MM.1S (cell line): ENCODE data around the gene VPS13C.

Experiments used
- DNase-seq: peaks from one replicate; pipeline ENCODE4 v3.0.0-alpha.2; 2015
- H2AFZ ChIP-seq: fragments of 300-600 bp; sonication (generic); 2 replicates; pipeline ENCODE4 v1.6.0; 2016; ENCODE audit warnings: antibody characterized with exemption, low read length
- H3F3A ChIP-seq: fragments of 300-600 bp; sonication (generic); 2 replicates; pipeline ENCODE4 v1.6.1; 2016; ENCODE audit warnings: mild to moderate bottlenecking, antibody characterized with exemption, low read length, moderate library complexity, mixed read lengths; ENCODE audit not compliant: insufficient read depth
- H3K27ac ChIP-seq: fragments of 300-600 bp; sonication (generic); 2 replicates; pipeline ENCODE4 v1.5.1; 2016; ENCODE audit warnings: mild to moderate bottlenecking, low read length
- H3K27me3 ChIP-seq: fragments of 300-600 bp; sonication (generic); replicated peaks from 2 replicates; pipeline ENCODE4 v1.6.0; 2016; ENCODE audit warnings: low read length; ENCODE audit not compliant: insufficient read depth
- H3K36me3 ChIP-seq: fragments of 300-600 bp; sonication (generic); replicated peaks from 2 replicates; pipeline ENCODE4 v1.6.1; 2016; ENCODE audit warnings: mild to moderate bottlenecking, low read length, mixed read lengths; ENCODE audit not compliant: insufficient read depth
- H3K4me1 ChIP-seq: fragments of 300-600 bp; sonication (generic); 2 replicates; pipeline ENCODE4 v1.6.1; 2016; ENCODE audit warnings: low read length, mixed read lengths
- H3K4me2 ChIP-seq: fragments of 300-600 bp; sonication (generic); 2 replicates; pipeline ENCODE4 v1.6.0; 2016; ENCODE audit warnings: low read depth, low read length
- H3K4me3 ChIP-seq: fragments of 300-600 bp; sonication (generic); 2 replicates; pipeline ENCODE4 v1.5.1; 2016; ENCODE audit warnings: low read length, mixed read lengths
- H3K79me2 ChIP-seq: fragments of 300-600 bp; sonication (generic); 2 replicates; pipeline ENCODE4 v1.6.1; 2016; ENCODE audit warnings: mixed run types, low read length, mixed read lengths
- H3K9ac ChIP-seq: fragments of 300-600 bp; sonication (generic); 2 replicates; pipeline ENCODE4 v1.6.1; 2016; ENCODE audit warnings: low read length, mixed read lengths
- H3K9me2 ChIP-seq: fragments of 300-600 bp; sonication (generic); replicated peaks from 2 replicates; pipeline ENCODE4 v1.6.1; 2016; ENCODE audit warnings: mild to moderate bottlenecking, low read length, mixed read lengths; ENCODE audit not compliant: insufficient read depth
- H3K9me3 ChIP-seq: fragments of 300-600 bp; sonication (generic); replicated peaks from 2 replicates; pipeline ENCODE4 v1.6.1; 2016; ENCODE audit warnings: mild to moderate bottlenecking, low read length, mixed read lengths; ENCODE audit not compliant: insufficient read depth
- H4K20me1 ChIP-seq: fragments of 300-600 bp; sonication (generic); 2 replicates; pipeline ENCODE4 v1.6.1; 2016; ENCODE audit warnings: mild to moderate bottlenecking, low read length, moderate library complexity, mixed read lengths; ENCODE audit not compliant: insufficient read depth
- EZH2 ChIP-seq: fragments of 300-600 bp; sonication (generic); optimal IDR thresholded peaks from 2 replicates; pipeline ENCODE3; 2017; ENCODE audit warnings: low read depth, mild to moderate bottlenecking, antibody characterized with exemption, low read length, mixed read lengths
- EZH2phosphoT487 ChIP-seq: fragments of 300-600 bp; sonication (generic); IDR thresholded peaks from 2 replicates; pipeline ENCODE4 v1.6.1; 2018; ENCODE audit warnings: antibody characterized with exemption, low read length
- TF ChIP-seq, protein P1 (sequence below): fragments of 300-600 bp; sonication (generic); IDR thresholded peaks from 2 replicates; pipeline ENCODE4 v1.5.1; 2016; ENCODE audit warnings: antibody characterized with exemption, low read length, mixed read lengths

VPS13C gene

DNA sequence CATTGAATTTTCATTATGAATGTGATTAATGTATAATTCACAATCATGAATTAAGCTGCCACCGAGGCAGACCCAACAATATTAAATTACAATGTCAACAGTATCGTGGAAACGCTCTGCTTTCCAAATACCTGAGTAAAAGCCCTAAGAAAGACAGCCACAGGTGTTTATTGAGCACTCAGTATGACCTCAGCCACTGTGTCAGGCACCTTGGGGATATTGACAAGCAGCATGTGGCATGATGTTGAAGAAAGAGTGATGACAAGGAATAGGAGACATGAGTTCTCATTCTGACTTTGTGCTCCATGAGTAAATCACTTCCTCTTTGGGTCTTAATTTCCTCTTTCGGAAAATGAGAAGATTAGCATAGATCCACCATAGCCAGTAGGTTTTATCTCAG is 19.3 kb upstream of the VPS13C start:
- TF ChIP-seq EZH2phosphoT487 (no peak), EZH2 (no peak)
- TF ChIP-seq, protein P1, sequence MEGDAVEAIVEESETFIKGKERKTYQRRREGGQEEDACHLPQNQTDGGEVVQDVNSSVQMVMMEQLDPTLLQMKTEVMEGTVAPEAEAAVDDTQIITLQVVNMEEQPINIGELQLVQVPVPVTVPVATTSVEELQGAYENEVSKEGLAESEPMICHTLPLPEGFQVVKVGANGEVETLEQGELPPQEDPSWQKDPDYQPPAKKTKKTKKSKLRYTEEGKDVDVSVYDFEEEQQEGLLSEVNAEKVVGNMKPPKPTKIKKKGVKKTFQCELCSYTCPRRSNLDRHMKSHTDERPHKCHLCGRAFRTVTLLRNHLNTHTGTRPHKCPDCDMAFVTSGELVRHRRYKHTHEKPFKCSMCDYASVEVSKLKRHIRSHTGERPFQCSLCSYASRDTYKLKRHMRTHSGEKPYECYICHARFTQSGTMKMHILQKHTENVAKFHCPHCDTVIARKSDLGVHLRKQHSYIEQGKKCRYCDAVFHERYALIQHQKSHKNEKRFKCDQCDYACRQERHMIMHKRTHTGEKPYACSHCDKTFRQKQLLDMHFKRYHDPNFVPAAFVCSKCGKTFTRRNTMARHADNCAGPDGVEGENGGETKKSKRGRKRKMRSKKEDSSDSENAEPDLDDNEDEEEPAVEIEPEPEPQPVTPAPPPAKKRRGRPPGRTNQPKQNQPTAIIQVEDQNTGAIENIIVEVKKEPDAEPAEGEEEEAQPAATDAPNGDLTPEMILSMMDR = no peak
- Histone ChIP-seq H3K27me3 (no peaks in the 10 kb centered on the region), H3K9me3 (no peaks in the 10 kb centered on the region), H3K79me2 (no peaks in the 10 kb centered on the region), H3K9me2 (no peaks in the 10 kb centered on the region), H4K20me1 (no peaks in the 10 kb centered on the region), H3K4me1 (peaks cover 5% of the 10 kb centered on the region), H2AFZ (no peak overlapping the region), H3F3A (peaks cover 3% of the 10 kb centered on the region; the same call in 1 of the 2 replicates), H3K36me3 (no peaks in the 10 kb centered on the region), H3K9ac (no peak overlapping the region), H3K27ac (no peak overlapping the region), H3K4me2 (no peak overlapping the region), H3K4me3 (no peak overlapping the region)
- DNase-seq = no peak

DNA sequence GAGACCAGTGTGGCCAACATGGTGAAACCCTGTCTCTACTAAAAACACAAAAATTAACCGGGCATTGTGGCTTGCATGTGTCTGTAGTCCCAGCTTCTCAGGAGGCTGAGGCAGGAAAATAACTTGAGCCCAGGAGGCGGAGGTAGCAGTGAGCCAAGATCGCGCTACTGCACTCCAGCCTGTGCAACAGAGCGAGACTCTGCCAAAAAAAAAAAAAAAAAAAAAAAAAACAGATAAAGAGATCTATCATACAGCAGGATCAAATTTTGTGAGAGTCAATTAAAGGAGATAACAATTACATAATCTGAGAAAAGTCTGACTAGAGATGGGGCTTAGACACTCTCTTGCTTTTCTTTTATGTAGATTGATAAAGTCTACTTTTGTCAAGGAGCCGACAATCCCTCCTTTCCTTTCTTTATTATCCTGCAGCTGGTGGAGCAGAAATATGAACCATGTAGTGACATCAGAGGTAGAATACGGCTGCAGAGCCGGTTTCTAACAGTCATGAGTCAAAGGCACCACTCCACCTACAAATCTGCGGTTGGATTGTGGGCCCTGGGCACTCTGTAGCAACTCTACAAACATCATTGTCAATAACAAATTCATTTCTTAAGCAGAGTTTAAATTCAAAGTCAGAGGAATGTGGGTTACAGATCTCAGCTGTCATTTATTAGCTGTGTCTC is 15.5 kb upstream of the VPS13C start:
- no peaks in the 10 kb centered on the region for H3K9me2 ChIP-seq
- H3K9me3 ChIP-seq = no peaks in the 10 kb centered on the region
- no peaks in the 10 kb centered on the region for H3K79me2 ChIP-seq
- H3K27me3 ChIP-seq = no peaks in the 10 kb centered on the region
- H3F3A ChIP-seq = no peaks in the 10 kb centered on the region
- H2AFZ ChIP-seq = no peak overlapping the region
- H4K20me1 ChIP-seq = no peaks in the 10 kb centered on the region
- no peak overlapping the region for H3K9ac ChIP-seq
- no peak overlapping the region for H3K4me2 ChIP-seq
- no peak overlapping the region for H3K27ac ChIP-seq
- TF ChIP-seq EZH2phosphoT487 = no peak
- TF ChIP-seq, protein P1 = no peak
- no peak for TF ChIP-seq EZH2
- H3K4me1 ChIP-seq = no peaks in the 10 kb centered on the region
- no peaks in the 10 kb centered on the region for H3K36me3 ChIP-seq
- H3K4me3 ChIP-seq = no peak overlapping the region
- DNase-seq = no peak

DNA sequence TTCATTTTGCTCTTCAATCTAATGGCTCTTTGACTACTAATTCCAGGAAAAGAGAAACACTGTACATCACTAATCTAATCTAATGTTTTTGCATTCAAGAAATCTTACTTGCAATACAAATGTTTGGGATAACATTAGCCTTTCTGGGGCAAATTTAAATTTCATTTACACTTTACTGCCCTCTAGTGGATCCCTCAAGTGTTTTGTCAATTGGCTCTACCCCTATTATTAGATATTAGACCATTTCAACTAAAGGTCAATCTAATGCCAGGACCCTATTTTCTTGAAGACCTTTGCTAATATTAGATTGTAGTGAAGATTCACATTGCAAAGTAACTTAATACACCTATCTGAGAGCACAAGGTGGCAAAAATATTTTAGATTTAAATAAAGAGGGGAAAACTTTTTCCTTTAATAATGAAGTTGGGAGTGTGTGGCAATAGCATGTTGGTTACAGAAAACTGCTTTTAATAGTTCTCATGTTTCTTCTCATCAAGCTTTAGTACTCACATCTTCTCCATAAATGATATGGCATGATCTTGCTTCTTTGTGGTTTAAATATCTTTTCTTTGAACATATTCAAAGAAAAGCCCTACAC is 11.6 kb upstream of the VPS13C start:
- Histone ChIP-seq H3K9me2 (no peaks in the 10 kb centered on the region), H3K4me1 (no peaks in the 10 kb centered on the region), H3K27ac (no peak overlapping the region), H2AFZ (no peak overlapping the region), H3K9ac (no peak overlapping the region), H3K36me3 (no peaks in the 10 kb centered on the region), H3K4me2 (no peak overlapping the region), H3K4me3 (no peak overlapping the region), H3K27me3 (peaks cover 8% of the 10 kb centered on the region; the same call in 1 of the 2 replicates), H4K20me1 (no peaks in the 10 kb centered on the region), H3K9me3 (no peaks in the 10 kb centered on the region), H3K79me2 (no peaks in the 10 kb centered on the region), H3F3A (peaks cover 6% of the 10 kb centered on the region; the same call in 1 of the 2 replicates)
- TF ChIP-seq EZH2 = no peak
- no peak for TF ChIP-seq EZH2phosphoT487
- TF ChIP-seq, protein P1 = peak; percentile 66
- peak; percentile 51 for DNase-seq
